Hepatocyte (in vitro differentiated cells): ENCODE measurements around the gene JOSD2. TPM values are rescaled to one million over a fixed set of nuclear protein-coding genes. Genes with fewer than 3 reads are reported as not detected.

Source experiments
- DNase-seq: peaks from one replicate; pipeline ENCODE4 v3.0.0-alpha.2; 2016; ENCODE audit warnings: low spot score
- H2AFZ ChIP-seq: fragments of 200-600 bp; sonication (generic); 2 replicates; pipeline ENCODE4 v1.6.0; 2016; ENCODE audit warnings: antibody characterized with exemption, mild to moderate bottlenecking
- H3K27ac ChIP-seq: fragments of 200-600 bp; sonication (generic); 2 replicates; pipeline ENCODE4 v1.5.1; 2016; ENCODE audit warnings: mild to moderate bottlenecking
- H3K27me3 ChIP-seq: fragments of 200-600 bp; sonication (generic); 2 replicates; pipeline ENCODE4 v1.6.1; 2016
- H3K36me3 ChIP-seq: fragments of 200-600 bp; sonication (generic); replicated peaks from 2 replicates; pipeline ENCODE4 v1.5.1; 2016; ENCODE audit warnings: low read depth; ENCODE audit not compliant: insufficient read depth
- H3K4me1 ChIP-seq: fragments of 200-600 bp; sonication (generic); 2 replicates; pipeline ENCODE4 v1.5.1; 2016; ENCODE audit warnings: mild to moderate bottlenecking, moderate library complexity; ENCODE audit not compliant: insufficient read depth
- H3K4me2 ChIP-seq: fragments of 200-600 bp; sonication (generic); 2 replicates; pipeline ENCODE4 v1.6.0; 2016
- H3K4me3 ChIP-seq: fragments of 200-600 bp; sonication (generic); 2 replicates; pipeline ENCODE4 v1.5.1; 2016; ENCODE audit warnings: mild to moderate bottlenecking
- H3K79me2 ChIP-seq: fragments of 200-600 bp; sonication (generic); 2 replicates; pipeline ENCODE4 v1.6.0; 2017; ENCODE audit warnings: mild to moderate bottlenecking
- H3K9me2 ChIP-seq: fragments of 200-600 bp; sonication (generic); replicated peaks from 2 replicates; pipeline ENCODE4 v1.6.0; 2017; ENCODE audit warnings: mild to moderate bottlenecking; ENCODE audit not compliant: insufficient read depth
- H3K9me3 ChIP-seq: fragments of 200-600 bp; sonication (generic); 2 replicates; pipeline ENCODE4 v1.5.1; 2016; ENCODE audit warnings: low read depth, mild to moderate bottlenecking
- H4K20me1 ChIP-seq: fragments of 200-600 bp; sonication (generic); 2 replicates; pipeline ENCODE4 v1.6.0; 2016; ENCODE audit warnings: mild to moderate bottlenecking; ENCODE audit not compliant: insufficient read depth, poor library complexity, severe bottlenecking
- CTCF ChIP-seq: fragments of 200-600 bp; sonication (generic); IDR thresholded peaks from 2 replicates; pipeline ENCODE4 v1.5.1; 2016; ENCODE audit warnings: antibody characterized with exemption, mild to moderate bottlenecking; ENCODE audit not compliant: poor library complexity
- EZH2 ChIP-seq: fragments of 200-600 bp; sonication (generic); IDR thresholded peaks from 2 replicates; pipeline ENCODE4 v1.6.1; 2016; ENCODE audit warnings: antibody characterized with exemption, mild to moderate bottlenecking, borderline replicate concordance
- EZH2phosphoT487 ChIP-seq: fragments of 200-600 bp; sonication (generic); IDR thresholded peaks from one replicate; pipeline ENCODE4 v1.6.1; 2018; ENCODE audit warnings: antibody characterized with exemption, mild to moderate bottlenecking, low read depth, moderate library complexity; ENCODE audit not compliant: unreplicated experiment, severe bottlenecking
- WGBS: methylation state at CpG from one replicate; pipeline ENCODE4 v1.1.6; 2016; ENCODE audit warnings: low lambda C conversion rate; ENCODE audit errors: missing lambda C conversion rate; 5-methylcytosine and 5-hydroxymethylcytosine counted together
- polyA plus RNA-seq: library from polyadenylated mRNA; unstranded; fragments of >200 nt; fragmentation: Nextera tagmentation; extraction: Ambion mirVana; gene quantifications from 2 replicates; pipeline ENCODE4 v1.2.1, GENCODE V29; 2016
- total RNA-seq: library from RNA; depleted of rRNA; stranded (reverse); fragments of >200 nt; gene quantifications from 2 replicates; pipeline ENCODE4 v1.2.3, GENCODE V29; 2014

JOSD2 gene
- total and polyA plus RNA-seq, 2 experiments from 2014 or later = 19.0 to 82.9 TPM

GRCh38 chr19:50507376-50507775 lies 3.6 kb downstream of the JOSD2 start:
- H4K20me1 ChIP-seq = no peaks in the 10 kb centered on the region
- no peaks in the 10 kb centered on the region for H3K9me2 ChIP-seq
- no peak overlapping the region for H3K27ac ChIP-seq
- H3K79me2 ChIP-seq = no peaks in the 10 kb centered on the region
- WGBS = 94% methylated on average over 8 of the region's 8 CpGs
- H3K36me3 ChIP-seq = no peaks in the 10 kb centered on the region
- no peak overlapping the region for H2AFZ ChIP-seq
- no peak overlapping the region for H3K4me2 ChIP-seq
- TF ChIP-seq EZH2 (no peak), CTCF (no peak), EZH2phosphoT487 (no peak)
- no peaks in the 10 kb centered on the region for H3K27me3 ChIP-seq
- no peak overlapping the region for H3K4me3 ChIP-seq
- H3K4me1 ChIP-seq = peaks cover 5% of the 10 kb centered on the region
- no peak for DNase-seq
- no peaks in the 10 kb centered on the region for H3K9me3 ChIP-seq

GRCh38 chr19:50506700-50507099 lies 4.3 kb downstream of the JOSD2 start:
- DNase-seq = no peak
- H3K4me3 ChIP-seq = no peak overlapping the region
- no peak overlapping the region for H2AFZ ChIP-seq
- no peak overlapping the region for H3K4me2 ChIP-seq
- H3K27ac ChIP-seq = no peak overlapping the region
- H4K20me1 ChIP-seq = no peaks in the 10 kb centered on the region
- H3K36me3 ChIP-seq = no peaks in the 10 kb centered on the region
- H3K9me2 ChIP-seq = no peaks in the 10 kb centered on the region
- H3K9me3 ChIP-seq = no peaks in the 10 kb centered on the region
- H3K27me3 ChIP-seq = no peaks in the 10 kb centered on the region
- H3K4me1 ChIP-seq = peaks cover 5% of the 10 kb centered on the region
- WGBS = 100% methylated on average over 1 of the region's 10 CpGs
- no peaks in the 10 kb centered on the region for H3K79me2 ChIP-seq
- TF ChIP-seq EZH2 = no peak
- no peak for TF ChIP-seq EZH2phosphoT487

- Histone ChIP-seq H4K20me1 (no peaks in the 10 kb centered on the region), H3K9me3 (no peaks in the 10 kb centered on the region), H3K4me2 (no peak overlapping the region), H3K27me3 (no peaks in the 10 kb centered on the region), H3K27ac (no peak overlapping the region), H3K36me3 (no peaks in the 10 kb centered on the region), H3K4me3 (no peak overlapping the region), H2AFZ (no peak overlapping the region), H3K4me1 (peaks cover 5% of the 10 kb centered on the region), H3K79me2 (no peaks in the 10 kb centered on the region), H3K9me2 (no peaks in the 10 kb centered on the region)
- WGBS = 94% methylated on average over 21 of the region's 30 CpGs
- DNase-seq = no peak
- TF ChIP-seq EZH2phosphoT487 (no peak), EZH2 (no peak), CTCF (no peak)
Measured at GRCh38 chr19:50505856-50506611, 5.0 kb downstream of the JOSD2 start.

GRCh38 chr19:50501568-50502475 lies 9.2 kb downstream of the JOSD2 start:
- H3K4me3 ChIP-seq = no peak overlapping the region
- H3K9me3 ChIP-seq = no peaks in the 10 kb centered on the region
- no peak overlapping the region for H3K4me2 ChIP-seq
- no peaks in the 10 kb centered on the region for H3K36me3 ChIP-seq
- no peak for DNase-seq
- no peaks in the 10 kb centered on the region for H3K79me2 ChIP-seq
- no peaks in the 10 kb centered on the region for H3K4me1 ChIP-seq
- H3K27me3 ChIP-seq = peaks cover 14% of the 10 kb centered on the region
- 74% methylated on average over 23 of the region's 25 CpGs for WGBS
- H2AFZ ChIP-seq = no peak overlapping the region
- H4K20me1 ChIP-seq = no peaks in the 10 kb centered on the region
- no peaks in the 10 kb centered on the region for H3K9me2 ChIP-seq
- no peak for TF ChIP-seq CTCF
- no peak for TF ChIP-seq EZH2phosphoT487
- no peak for TF ChIP-seq EZH2
- no peak overlapping the region for H3K27ac ChIP-seq
